GM18861 (cell line): ENCODE results near the gene FLT1.

Experiments used
- ATAC-seq: cut with Tn5 transposase; IDR thresholded peaks from one replicate; pipeline ENCODE4 v1.9.1; 2021; ENCODE audit not compliant: unreplicated experiment

The FLT1 gene

DNA sequence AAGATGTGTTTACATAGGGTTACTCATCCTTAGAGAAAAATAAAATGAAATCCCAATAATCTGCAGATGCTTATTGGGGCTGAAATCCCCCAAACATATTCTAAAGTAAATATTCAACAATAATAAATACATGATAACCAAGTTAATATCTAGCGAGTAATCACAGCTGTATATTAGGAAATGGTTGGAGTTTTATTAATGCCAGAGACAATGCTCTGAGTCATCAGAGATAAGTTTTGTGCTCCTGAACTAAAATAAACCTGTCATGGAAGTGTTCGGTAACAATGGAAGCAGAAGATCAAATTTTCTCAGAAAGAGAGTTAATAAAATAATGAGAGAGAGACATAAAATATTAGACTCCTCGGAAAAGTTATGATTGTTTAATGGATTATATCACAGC, 31.4 kb downstream of the FLT1 start:
- ATAC-seq: no peak

GRCh38 chr13:28459911-28460310, 35.0 kb downstream of the FLT1 start:
- no peak for ATAC-seq

GRCh38 chr13:28458608-28459007, 36.3 kb downstream of the FLT1 start:
- no peak for ATAC-seq

GRCh38 chr13:28458051-28458450, 36.9 kb downstream of the FLT1 start:
- ATAC-seq: no peak

- ATAC-seq: no peak
These were observed 37.4 kb downstream of the FLT1 start for GRCh38 chr13:28457521-28457920.

DNA sequence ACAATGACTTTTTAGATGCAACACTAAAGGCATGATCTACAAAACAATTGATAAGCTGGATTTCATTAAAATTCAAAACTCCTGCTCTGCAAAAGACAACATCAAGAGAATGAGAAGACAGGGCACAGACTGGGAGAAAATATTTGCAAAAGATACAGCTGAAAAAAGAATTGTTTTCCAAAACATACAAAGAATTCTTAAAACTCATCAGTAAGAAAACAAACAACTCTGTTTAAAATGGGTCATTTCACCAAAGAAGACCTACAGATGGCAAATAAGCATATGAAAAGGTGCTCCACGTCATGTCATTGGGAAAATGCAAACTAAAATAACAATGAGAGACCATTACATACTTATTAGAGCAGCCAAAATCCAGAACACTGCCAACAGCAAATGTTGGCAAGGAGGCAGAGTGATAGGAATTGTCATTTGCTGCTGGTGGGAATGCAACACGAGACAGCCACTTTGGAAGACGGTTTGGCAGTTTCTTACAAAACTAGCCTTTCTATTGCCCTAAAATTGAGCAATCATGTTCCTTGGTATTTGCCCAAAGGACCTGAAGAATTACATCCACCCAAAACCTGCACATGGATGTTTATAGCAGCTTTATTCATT, 39.2 kb downstream of the FLT1 start:
- ATAC-seq: no peak

GRCh38 chr13:28452755-28453154, 42.2 kb downstream of the FLT1 start:
- ATAC-seq: no peak

DNA sequence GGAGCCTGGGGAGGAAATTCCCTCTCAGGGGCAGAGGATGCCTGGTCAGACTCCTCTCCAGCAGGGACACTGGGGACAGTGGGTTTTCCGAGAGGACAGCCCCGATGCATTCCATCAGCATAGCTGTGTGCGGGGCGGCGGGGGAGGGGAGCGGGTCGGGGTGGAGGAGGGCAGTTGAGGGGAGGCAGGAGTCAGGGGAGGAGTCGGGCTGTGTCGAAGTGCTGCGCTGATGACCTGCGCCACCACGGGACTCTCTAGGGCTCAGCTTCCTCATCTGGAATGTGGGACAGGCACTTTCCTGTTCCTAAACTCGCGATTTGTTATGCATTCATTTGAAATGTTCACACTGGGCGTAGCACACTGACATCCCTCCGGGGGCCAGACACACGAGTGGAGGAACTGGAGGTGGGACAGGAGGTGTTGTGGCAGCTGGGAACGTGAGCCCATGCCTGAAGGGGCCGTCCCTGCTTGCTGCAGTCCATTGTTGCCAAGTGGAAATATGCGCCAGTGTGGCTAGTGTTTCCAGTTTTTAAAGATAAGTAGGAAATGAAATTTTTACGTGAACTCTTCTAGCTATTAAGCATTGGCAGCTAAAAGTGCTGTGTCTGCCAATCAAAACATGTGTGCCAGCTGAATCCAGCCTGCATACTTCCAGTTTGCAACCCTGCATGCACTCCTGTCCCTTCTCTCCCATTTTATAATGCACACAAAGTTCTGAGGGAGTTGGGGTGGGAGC, 43.3 kb downstream of the FLT1 start:
- ATAC-seq: no peak

DNA sequence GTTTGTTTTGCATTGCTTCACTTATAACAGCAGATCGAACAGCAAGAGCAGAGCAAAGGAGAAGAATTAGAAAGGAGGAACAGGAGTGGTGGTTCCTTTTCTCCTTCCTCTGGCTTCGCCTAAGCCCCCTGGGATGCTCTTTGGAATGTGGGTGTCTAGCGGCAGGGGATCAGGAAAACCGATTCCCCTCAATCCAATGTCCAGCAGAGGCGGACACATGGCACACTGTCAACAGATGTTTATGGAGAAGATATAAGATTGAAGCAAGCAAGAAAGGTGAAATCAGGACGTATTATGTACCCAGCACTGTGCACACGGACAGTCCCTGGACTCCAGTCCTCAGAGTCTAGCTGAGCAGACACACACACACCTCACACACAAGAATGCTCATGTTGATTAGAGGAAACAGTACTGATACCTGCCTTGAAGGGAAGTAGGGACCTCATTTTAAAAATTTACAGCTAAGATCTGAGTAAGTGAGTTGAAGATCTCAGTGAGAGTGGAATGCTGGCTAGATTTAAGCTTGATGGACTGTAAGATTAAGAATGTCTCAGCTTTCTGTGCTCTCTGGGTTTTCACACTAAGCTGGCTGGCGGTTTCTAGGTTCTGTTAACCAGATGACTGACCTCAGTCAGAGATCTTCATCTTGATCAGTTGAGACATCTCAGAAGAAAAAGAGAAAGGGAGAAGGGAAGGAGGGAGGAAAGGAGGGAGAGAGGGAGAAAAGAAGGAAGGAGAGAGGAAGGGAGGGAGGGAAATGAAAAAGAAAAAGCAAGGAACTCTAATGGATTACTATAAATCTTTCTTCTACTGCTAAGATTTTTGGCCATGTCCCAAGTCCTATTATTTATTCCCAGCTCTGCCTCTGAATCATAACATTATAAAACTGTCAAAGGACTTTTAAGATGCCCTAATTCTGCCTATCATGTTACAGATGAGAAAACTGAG, 44.8 kb downstream of the FLT1 start:
- no peak for ATAC-seq

- ATAC-seq: no peak
These were observed 46.1 kb downstream of the FLT1 start for GRCh38 chr13:28448651-28449358.

DNA sequence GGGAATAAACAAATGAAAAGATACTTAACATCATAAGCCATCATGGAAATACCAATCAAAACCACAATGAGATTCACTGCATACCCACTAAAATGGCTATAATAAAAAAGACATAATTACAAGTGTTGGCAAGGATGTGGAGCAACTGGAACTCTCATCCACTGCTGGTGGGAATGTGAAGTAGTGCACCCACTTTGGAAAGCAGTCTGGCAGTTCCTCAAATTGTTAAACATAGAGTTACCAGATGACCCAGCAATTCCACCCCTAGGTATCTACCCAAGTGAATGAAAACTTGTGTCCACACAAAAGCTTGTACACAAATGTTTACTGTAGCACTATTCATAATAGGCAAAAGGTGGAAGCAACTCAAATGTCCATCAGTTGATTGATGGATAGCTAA, 46.9 kb downstream of the FLT1 start:
- ATAC-seq: no peak

DNA sequence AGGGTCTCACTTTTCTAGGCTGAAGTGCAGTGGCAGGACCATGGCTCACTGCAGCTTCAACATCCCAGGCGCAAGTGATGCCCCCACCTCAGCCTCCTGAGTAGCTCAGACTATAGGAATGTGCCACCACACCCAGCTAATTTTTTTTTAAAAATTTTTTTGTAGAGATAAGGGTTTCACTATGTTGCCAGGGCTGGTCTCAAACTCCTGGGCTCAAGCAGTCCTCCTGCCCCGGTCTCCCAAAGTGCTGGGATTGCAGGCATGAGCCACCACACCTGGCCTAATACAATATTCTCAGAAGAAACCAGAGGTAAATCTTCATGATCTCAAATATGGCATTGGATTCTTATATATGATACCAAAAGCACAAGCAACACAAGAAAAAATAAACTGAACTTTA, 47.7 kb downstream of the FLT1 start:
- ATAC-seq: no peak

GRCh38 chr13:28442839-28443238, 52.1 kb downstream of the FLT1 start:
- no peak for ATAC-seq

DNA sequence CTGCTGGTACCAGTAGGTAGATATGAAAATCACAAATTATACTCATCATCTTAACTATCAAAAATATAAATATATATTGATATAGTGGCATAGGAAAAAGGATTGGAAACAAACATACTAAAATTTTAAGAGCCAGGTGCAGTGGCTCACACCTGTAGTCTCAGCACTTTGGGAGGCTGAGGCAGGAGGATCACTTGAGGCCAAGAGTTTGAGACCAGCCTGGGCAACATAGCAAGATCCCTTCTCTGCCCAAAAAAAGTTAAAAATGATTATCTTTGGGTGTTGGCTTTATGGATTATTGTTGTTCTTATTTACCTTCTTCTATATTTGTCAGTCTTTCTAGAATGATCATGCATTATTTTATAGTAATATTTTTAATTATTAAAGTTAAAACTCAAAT, 53.4 kb downstream of the FLT1 start:
- ATAC-seq: no peak

DNA sequence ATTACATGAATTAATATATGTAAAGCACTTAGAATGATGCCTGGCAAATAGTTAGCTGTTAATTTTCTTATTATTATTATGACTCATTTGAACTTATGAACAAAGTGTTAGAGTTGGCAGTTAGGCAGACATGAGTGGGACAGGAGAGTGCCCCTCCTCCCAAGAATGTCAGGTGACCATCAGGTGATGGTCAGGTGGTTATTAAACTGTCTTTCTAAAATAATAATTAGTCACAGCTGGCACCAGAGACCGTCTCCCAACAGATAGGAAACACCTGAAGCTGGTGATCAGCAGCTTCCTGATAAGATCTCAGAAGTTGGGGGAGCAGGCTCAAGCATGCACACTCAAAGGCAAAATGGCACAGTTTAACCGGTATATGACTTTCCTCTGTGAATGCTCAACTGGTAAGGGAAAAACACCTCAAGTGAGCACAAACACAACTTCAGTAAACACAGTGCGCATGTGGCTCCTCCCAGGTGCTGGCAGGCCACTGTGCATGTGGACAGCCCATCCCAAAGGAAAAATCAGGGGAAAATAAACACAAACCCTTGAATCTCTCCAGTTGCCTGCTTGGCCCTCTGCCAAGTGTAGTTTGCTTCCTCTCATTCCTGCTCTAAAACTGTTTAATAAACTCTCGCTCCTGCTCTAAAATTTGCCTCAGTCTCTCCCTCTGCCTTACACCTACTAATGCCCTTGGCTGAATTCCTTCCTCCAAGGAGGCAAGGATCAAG, 54.0 kb downstream of the FLT1 start:
- ATAC-seq: no peak

- no peak for ATAC-seq
These were observed 56.2 kb downstream of the FLT1 start for GRCh38 chr13:28438598-28439334.

DNA sequence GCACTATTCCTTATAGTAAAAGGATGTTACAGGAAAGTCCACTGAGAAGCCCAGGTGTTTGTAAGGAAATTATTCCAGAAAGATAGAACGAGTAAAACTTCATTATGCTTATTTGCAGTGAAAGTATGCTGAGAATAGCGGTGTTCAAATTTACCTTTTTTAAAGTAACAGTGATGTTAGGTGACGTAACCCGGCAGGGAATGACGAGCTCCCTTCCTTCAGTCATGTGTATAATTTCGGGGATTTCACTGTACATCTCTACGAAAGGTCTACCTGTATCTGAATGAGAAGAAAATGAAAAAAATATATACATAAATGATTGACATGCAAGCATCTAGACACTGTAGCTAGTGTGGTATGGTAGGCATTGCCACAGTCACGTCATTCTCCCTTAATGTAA, 56.9 kb downstream of the FLT1 start:
- ATAC-seq: no peak

- ATAC-seq: no peak
These were observed 59.0 kb downstream of the FLT1 start for GRCh38 chr13:28435917-28436316.

DNA sequence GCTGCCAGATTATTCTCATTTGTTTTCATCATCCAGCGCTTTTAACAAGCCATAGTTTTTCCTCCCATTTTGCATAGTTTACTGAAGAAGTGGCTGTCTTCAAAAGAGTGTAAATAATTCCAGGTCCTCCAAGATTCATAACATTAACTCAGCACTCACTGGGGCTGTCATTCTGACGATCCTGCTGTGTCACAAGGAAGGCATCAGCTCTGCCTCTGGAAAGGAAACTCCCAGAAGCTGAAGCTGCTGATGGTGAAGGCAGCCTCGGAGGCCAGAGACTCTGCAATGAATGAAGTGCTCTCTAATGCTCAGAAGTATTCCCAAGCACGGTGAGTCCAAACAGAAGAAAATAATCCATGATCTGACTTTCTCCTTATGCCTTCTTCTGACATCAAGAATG, 60.0 kb downstream of the FLT1 start:
- no peak for ATAC-seq
